ENCODE measurements around the gene ITM2B.

ITM2B gene

GRCh38 chr13:48273346-48273745, 40.3 kb downstream of the ITM2B start (continued):
- TF ChIP-seq, protein P1, sequence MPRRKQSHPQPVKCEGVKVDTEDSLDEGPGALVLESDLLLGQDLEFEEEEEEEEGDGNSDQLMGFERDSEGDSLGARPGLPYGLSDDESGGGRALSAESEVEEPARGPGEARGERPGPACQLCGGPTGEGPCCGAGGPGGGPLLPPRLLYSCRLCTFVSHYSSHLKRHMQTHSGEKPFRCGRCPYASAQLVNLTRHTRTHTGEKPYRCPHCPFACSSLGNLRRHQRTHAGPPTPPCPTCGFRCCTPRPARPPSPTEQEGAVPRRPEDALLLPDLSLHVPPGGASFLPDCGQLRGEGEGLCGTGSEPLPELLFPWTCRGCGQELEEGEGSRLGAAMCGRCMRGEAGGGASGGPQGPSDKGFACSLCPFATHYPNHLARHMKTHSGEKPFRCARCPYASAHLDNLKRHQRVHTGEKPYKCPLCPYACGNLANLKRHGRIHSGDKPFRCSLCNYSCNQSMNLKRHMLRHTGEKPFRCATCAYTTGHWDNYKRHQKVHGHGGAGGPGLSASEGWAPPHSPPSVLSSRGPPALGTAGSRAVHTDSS (tag by site-specific recombination; IDR thresholded peaks at IDR 0.05) = no peak
- TF ChIP-seq GLI4 (tag by site-specific recombination; IDR thresholded peaks at IDR 0.05) (no peak), ZFP41 (tag by site-specific recombination; IDR thresholded peaks at IDR 0.05; ENCODE audit: borderline replicate concordance) (no peak), TRIM28 (IDR thresholded peaks at IDR 0.05; ENCODE audit: borderline replicate concordance, low read length) (no peak)

- Histone ChIP-seq H3K4me1 (ENCODE audit: control insufficient read depth, insufficient read depth, low read length) (no peaks in the 10 kb centered on the region), H3K36me3 (ENCODE audit: control insufficient read depth in 2 of 2, insufficient read depth in 1 of 2, low read length in 2 of 2) (no peaks in the 10 kb centered on the region), H3K4me3 (ENCODE audit: low read depth, low read length) (no peak overlapping the region), H3K9me3 (ENCODE audit: control insufficient read depth, insufficient read depth, low read depth, low read length) (no peaks in the 10 kb centered on the region), H3K27ac (ENCODE audit: extremely low read depth, low read depth, low read length) (no peak overlapping the region)
- CTCF ChIA-PET = interaction anchor here (0.7 kb wide), 1 partner anchor 1662 kb away, joined by 5 read pairs; no protein-coding TSS in a partner anchor
- no peak for TF ChIP-seq ZNF777 (tag by site-specific recombination; IDR thresholded peaks at IDR 0.05; ENCODE audit: borderline replicate concordance)
- TF ChIP-seq PBX3 (CRISPR knock-in tag; IDR thresholded peaks at IDR 0.05) = no peak
- no peak for TF ChIP-seq ZNF248 (tag by site-specific recombination; IDR thresholded peaks at IDR 0.05)
- TF ChIP-seq ZNF292 (tag by site-specific recombination; IDR thresholded peaks at IDR 0.05; ENCODE audit: borderline replicate concordance, low read depth) = no peak
- no peak for TF ChIP-seq ZNF202 (tag by site-specific recombination; IDR thresholded peaks at IDR 0.05; ENCODE audit: borderline replicate concordance)
- no peak for TF ChIP-seq ZXDB (tag by site-specific recombination; IDR thresholded peaks at IDR 0.05)
- TF ChIP-seq ZNF211 (tag by site-specific recombination; IDR thresholded peaks at IDR 0.05; ENCODE audit: low read depth) = no peak
- TF ChIP-seq ZNF747 (tag by site-specific recombination; IDR thresholded peaks at IDR 0.05) = no peak
- TF ChIP-seq ATF2 (tag by site-specific recombination; IDR thresholded peaks at IDR 0.05; ENCODE audit: low read depth) = no peak
- no peak for TF ChIP-seq ZNF354C (tag by site-specific recombination; IDR thresholded peaks at IDR 0.05; ENCODE audit: borderline replicate concordance, low read depth)
- TF ChIP-seq PRDM1 (tag by site-specific recombination; IDR thresholded peaks at IDR 0.05) = no peak
- TF ChIP-seq ZNF585B (tag by site-specific recombination; IDR thresholded peaks at IDR 0.05) = no peak
- no peak for TF ChIP-seq HOXA7 (CRISPR knock-in tag; IDR thresholded peaks at IDR 0.05; ENCODE audit: borderline replicate concordance)
- no peak for TF ChIP-seq PATZ1 (tag by site-specific recombination; IDR thresholded peaks at IDR 0.05)
- POLR2A ChIA-PET = no interaction called here
Observed at GRCh38 chr13:48275507-48275906, 42.5 kb downstream of the ITM2B start.

DNA sequence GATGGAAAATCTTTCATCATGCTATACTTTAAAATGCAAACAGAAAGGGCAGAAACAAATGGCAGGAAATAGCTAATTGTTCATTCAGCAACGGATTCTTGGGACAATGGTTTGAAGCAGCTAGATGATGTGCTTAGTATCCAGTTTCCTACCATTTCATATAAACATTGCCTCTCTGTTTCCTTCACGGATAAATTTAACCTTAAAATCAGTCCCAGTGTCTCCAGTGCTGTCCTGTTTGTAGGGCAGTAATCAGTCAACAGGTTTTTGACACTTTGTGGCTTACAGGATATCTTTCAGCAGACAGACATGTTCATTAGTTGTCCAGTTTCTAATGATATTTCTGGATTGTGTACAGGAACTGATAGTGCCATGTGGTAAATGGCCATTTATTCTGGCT, 45.8 kb downstream of the ITM2B start:
- Histone ChIP-seq H3K4me1 (ENCODE audit: control insufficient read depth, insufficient read depth, low read length) (peaks cover 4% of the 10 kb centered on the region), H3K4me3 (ENCODE audit: low read depth, low read length) (no peak overlapping the region), H3K9me3 (ENCODE audit: control insufficient read depth, insufficient read depth, low read depth, low read length) (no peaks in the 10 kb centered on the region), H3K36me3 (ENCODE audit: control insufficient read depth in 2 of 2, insufficient read depth in 1 of 2, low read length in 2 of 2) (no peaks in the 10 kb centered on the region), H3K27ac (ENCODE audit: extremely low read depth, low read depth, low read length) (no peak overlapping the region)
- ChIA-PET POLR2A (no interaction called here), CTCF (no interaction called here)
- TF ChIP-seq SCRT2 (tag by site-specific recombination; IDR thresholded peaks at IDR 0.05) (peak; percentile 40; the same call in 1 of the 2 replicates), ZNF692 (tag by site-specific recombination; IDR thresholded peaks at IDR 0.05) (no peak), ZSCAN5A (tag by site-specific recombination; IDR thresholded peaks at IDR 0.05) (no peak)

Data from HEK293 (cell line).